Neural progenitor cell (in vitro differentiated cells): ENCODE measurements around the gene PES1. TPM values are rescaled to one million over a fixed set of nuclear protein-coding genes. Genes with fewer than 3 reads are reported as not detected.

Source experiments
- DNase-seq: peaks from one replicate; pipeline ENCODE4 v3.0.0-alpha.2; 2016; ENCODE audit warnings: low spot score
- H2AFZ ChIP-seq: fragments of 200-600 bp; sonication (generic); replicated peaks from 2 replicates; pipeline ENCODE4 v1.6.1; 2016; ENCODE audit warnings: antibody characterized with exemption
- H3F3A ChIP-seq: fragments of 200-600 bp; sonication (generic); 2 replicates; pipeline ENCODE4 v1.6.1; 2016; ENCODE audit warnings: antibody characterized with exemption, low read depth
- H3K27ac ChIP-seq: fragments of 200-600 bp; sonication (generic); 2 replicates; pipeline ENCODE4 v1.5.1; 2016; ENCODE audit warnings: mild to moderate bottlenecking
- H3K27me3 ChIP-seq: fragments of 200-600 bp; sonication (generic); 2 replicates; pipeline ENCODE4 v1.6.1; 2016; ENCODE audit warnings: mild to moderate bottlenecking, moderate library complexity
- H3K36me3 ChIP-seq: fragments of 200-600 bp; sonication (generic); 2 replicates; pipeline ENCODE4 v1.5.1; 2016
- H3K4me1 ChIP-seq: fragments of 200-600 bp; sonication (generic); 2 replicates; pipeline ENCODE4 v1.6.1; 2016; ENCODE audit warnings: mixed run types
- H3K4me2 ChIP-seq: fragments of 200-600 bp; sonication (generic); 2 replicates; pipeline ENCODE4 v1.6.1; 2016
- H3K4me3 ChIP-seq: fragments of 200-600 bp; sonication (generic); 2 replicates; pipeline ENCODE4 v1.5.1; 2016
- H3K79me2 ChIP-seq: fragments of 200-600 bp; sonication (generic); 2 replicates; pipeline ENCODE4 v1.6.1; 2016; ENCODE audit warnings: low read depth
- H3K9ac ChIP-seq: fragments of 200-600 bp; sonication (generic); 2 replicates; pipeline ENCODE4 v1.6.1; 2016
- H3K9me3 ChIP-seq: fragments of 200-600 bp; sonication (generic); 2 replicates; pipeline ENCODE4 v1.5.1; 2016; ENCODE audit warnings: low read depth
- H4K20me1 ChIP-seq: fragments of 200-600 bp; sonication (generic); 2 replicates; pipeline ENCODE4 v1.6.1; 2016; ENCODE audit warnings: low read depth
- H3K27ac Mint-ChIP-seq: 3 replicates; pipeline ENCODE4 v1.8.0; 2021; ENCODE audit warnings: mixed read lengths
- H3K27me3 Mint-ChIP-seq: 2 replicates; pipeline ENCODE4 v1.8.0; 2022; ENCODE audit warnings: low read depth, mild to moderate bottlenecking, inconsistent platforms, moderate library complexity, mixed read lengths; ENCODE audit not compliant: insufficient read depth
- H3K36me3 Mint-ChIP-seq: 3 replicates; pipeline ENCODE4 v1.8.0; 2021; ENCODE audit warnings: mixed read lengths
- H3K4me1 Mint-ChIP-seq: 3 replicates; pipeline ENCODE4 v1.8.0; 2021; ENCODE audit warnings: mixed read lengths
- H3K4me3 Mint-ChIP-seq: 3 replicates; pipeline ENCODE4 v1.8.0; 2021; ENCODE audit warnings: mild to moderate bottlenecking, moderate library complexity, mixed read lengths
- H3K9me3 Mint-ChIP-seq: 3 replicates; pipeline ENCODE4 v1.8.0; 2020; ENCODE audit warnings: mixed read lengths
- EZH2 ChIP-seq: fragments of 200-600 bp; sonication (generic); IDR thresholded peaks from 2 replicates; pipeline ENCODE4 v1.6.1; 2017; ENCODE audit warnings: antibody characterized with exemption, mild to moderate bottlenecking, moderate library complexity
- EZH2phosphoT487 ChIP-seq: fragments of 200-600 bp; sonication (generic); IDR thresholded peaks from 2 replicates; pipeline ENCODE4 v1.6.1; 2017; ENCODE audit warnings: antibody characterized with exemption
- total RNA-seq: library from RNA; depleted of rRNA; stranded (reverse); fragments of >200 nt; gene quantifications from 2 replicates; pipeline ENCODE4 v1.2.3, GENCODE V29; 2015; ENCODE audit warnings: low replicate concordance
- TF ChIP-seq, protein P1 (sequence below): fragments of 200-600 bp; sonication (generic); IDR thresholded peaks from 2 replicates; pipeline ENCODE4 v1.5.1; 2017; ENCODE audit warnings: antibody characterized with exemption, mild to moderate bottlenecking

PES1 gene
- total RNA-seq, 1 donor from 2014 or later, result 30.2 TPM

DNA sequence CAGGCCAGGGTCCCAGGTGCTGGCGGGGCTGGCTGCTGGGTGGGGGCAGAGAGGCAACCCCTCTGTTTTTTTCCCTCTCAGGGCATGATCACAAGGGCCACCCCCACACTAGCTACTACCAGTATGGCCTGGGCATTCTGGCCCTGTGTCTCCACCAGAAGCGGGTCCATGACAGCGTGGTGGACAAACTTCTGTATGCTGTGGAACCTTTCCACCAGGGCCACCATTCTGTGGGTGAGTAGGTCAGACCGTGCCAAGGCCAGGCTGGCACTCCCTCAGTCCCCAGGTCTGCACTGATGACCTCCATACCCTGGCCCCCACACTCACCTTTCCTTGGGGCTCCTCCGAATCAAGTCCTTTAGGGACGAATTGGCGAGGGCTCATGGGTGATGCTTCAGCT lies 22.6 kb upstream of the PES1 start:
- Mint-ChIP-seq H3K27me3 (peaks cover 5% of the 10 kb centered on the region), H3K27ac (no peak overlapping the region), H3K4me3 (no peak overlapping the region), H3K36me3 (peaks cover 26% of the 10 kb centered on the region), H3K9me3 (no peaks in the 10 kb centered on the region), H3K4me1 (peaks cover 8% of the 10 kb centered on the region)
- Histone ChIP-seq H3F3A (no peaks in the 10 kb centered on the region), H4K20me1 (no peaks in the 10 kb centered on the region), H3K4me2 (no peak overlapping the region), H2AFZ (no peak overlapping the region), H3K4me3 (no peak overlapping the region), H3K4me1 (peaks cover 2% of the 10 kb centered on the region), H3K36me3 (peaks cover under 1% of the 10 kb centered on the region), H3K9ac (no peak overlapping the region), H3K79me2 (peaks cover 6% of the 10 kb centered on the region), H3K27ac (no peak overlapping the region), H3K27me3 (no peaks in the 10 kb centered on the region), H3K9me3 (no peaks in the 10 kb centered on the region)
- no peak for DNase-seq
- TF ChIP-seq, protein P1, sequence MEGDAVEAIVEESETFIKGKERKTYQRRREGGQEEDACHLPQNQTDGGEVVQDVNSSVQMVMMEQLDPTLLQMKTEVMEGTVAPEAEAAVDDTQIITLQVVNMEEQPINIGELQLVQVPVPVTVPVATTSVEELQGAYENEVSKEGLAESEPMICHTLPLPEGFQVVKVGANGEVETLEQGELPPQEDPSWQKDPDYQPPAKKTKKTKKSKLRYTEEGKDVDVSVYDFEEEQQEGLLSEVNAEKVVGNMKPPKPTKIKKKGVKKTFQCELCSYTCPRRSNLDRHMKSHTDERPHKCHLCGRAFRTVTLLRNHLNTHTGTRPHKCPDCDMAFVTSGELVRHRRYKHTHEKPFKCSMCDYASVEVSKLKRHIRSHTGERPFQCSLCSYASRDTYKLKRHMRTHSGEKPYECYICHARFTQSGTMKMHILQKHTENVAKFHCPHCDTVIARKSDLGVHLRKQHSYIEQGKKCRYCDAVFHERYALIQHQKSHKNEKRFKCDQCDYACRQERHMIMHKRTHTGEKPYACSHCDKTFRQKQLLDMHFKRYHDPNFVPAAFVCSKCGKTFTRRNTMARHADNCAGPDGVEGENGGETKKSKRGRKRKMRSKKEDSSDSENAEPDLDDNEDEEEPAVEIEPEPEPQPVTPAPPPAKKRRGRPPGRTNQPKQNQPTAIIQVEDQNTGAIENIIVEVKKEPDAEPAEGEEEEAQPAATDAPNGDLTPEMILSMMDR, result no peak
- TF ChIP-seq EZH2phosphoT487 (no peak), EZH2 (no peak)

DNA sequence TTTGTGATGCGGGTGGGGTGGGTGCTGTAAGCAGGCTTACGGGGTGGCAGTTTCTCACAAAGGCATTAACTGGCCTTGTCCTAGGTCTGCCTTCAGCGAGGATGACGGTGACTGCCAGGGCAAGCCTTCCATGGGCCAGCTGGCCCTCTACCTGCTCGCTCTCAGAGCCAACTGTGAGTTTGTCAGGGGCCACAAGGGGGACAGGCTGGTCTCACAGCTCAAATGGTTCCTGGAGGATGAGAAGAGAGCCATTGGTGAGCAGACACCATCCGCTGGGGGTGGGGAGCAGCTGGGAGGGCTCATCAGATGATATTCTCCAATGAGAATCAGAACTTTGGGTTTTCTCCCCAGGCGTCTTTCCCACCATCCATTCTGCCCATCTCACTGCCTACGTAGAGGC lies 21.1 kb upstream of the PES1 start:
- Mint-ChIP-seq H3K27ac (no peak overlapping the region), H3K4me1 (peaks cover 23% of the 10 kb centered on the region), H3K36me3 (peaks cover 26% of the 10 kb centered on the region), H3K4me3 (no peak overlapping the region), H3K27me3 (peaks cover 8% of the 10 kb centered on the region), H3K9me3 (no peaks in the 10 kb centered on the region)
- H3K4me3 ChIP-seq, result no peak overlapping the region
- H3K4me1 ChIP-seq, result peaks cover 17% of the 10 kb centered on the region
- H3K27me3 ChIP-seq, result no peaks in the 10 kb centered on the region
- peaks cover 2% of the 10 kb centered on the region for H3F3A ChIP-seq
- no peaks in the 10 kb centered on the region for H4K20me1 ChIP-seq
- no peak for DNase-seq
- no peaks in the 10 kb centered on the region for H3K9me3 ChIP-seq
- H3K36me3 ChIP-seq, result no peaks in the 10 kb centered on the region
- TF ChIP-seq EZH2phosphoT487 (no peak), EZH2 (no peak)
- TF ChIP-seq, protein P1, result no peak
- H3K9ac ChIP-seq, result no peak overlapping the region
- H3K27ac ChIP-seq, result no peak overlapping the region
- no peak overlapping the region for H2AFZ ChIP-seq
- H3K4me2 ChIP-seq, result no peak overlapping the region
- peaks cover 20% of the 10 kb centered on the region for H3K79me2 ChIP-seq

DNA sequence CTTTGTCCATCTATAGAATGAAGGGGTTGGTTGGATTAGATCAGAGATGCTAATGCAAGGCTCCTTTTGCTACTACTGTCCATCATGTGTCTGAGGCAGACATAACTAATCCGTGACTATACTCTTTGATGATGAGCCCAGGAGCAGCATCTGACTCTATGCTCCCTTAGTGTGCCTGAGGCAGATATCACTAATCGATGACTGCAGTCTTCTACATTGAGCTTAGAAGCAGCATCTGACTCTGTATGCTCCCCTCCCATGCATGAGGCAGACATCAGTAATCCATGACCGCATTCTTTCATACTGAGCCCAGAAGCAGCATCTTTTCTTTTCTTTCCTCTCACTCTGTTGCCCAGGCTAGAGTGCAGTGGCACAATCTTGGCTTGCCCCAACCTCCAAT lies 19.5 kb upstream of the PES1 start:
- Mint-ChIP-seq H3K4me3 (no peak overlapping the region), H3K36me3 (peaks cover 21% of the 10 kb centered on the region), H3K27ac (peak overlapping the region; percentile 83), H3K4me1 (peaks cover 37% of the 10 kb centered on the region), H3K9me3 (no peaks in the 10 kb centered on the region), H3K27me3 (peaks cover 10% of the 10 kb centered on the region)
- no peaks in the 10 kb centered on the region for H3K9me3 ChIP-seq
- TF ChIP-seq, protein P1, result no peak
- no peak for TF ChIP-seq EZH2phosphoT487
- no peak for TF ChIP-seq EZH2
- H3K27ac ChIP-seq, result no peak overlapping the region
- no peak overlapping the region for H3K4me2 ChIP-seq
- no peaks in the 10 kb centered on the region for H4K20me1 ChIP-seq
- no peak overlapping the region for H3K4me3 ChIP-seq
- H3F3A ChIP-seq, result peaks cover 17% of the 10 kb centered on the region
- no peak overlapping the region for H3K9ac ChIP-seq
- H3K36me3 ChIP-seq, result no peaks in the 10 kb centered on the region
- peaks cover 21% of the 10 kb centered on the region for H3K4me1 ChIP-seq
- no peak for DNase-seq
- H3K79me2 ChIP-seq, result peaks cover 24% of the 10 kb centered on the region
- no peak overlapping the region for H2AFZ ChIP-seq
- H3K27me3 ChIP-seq, result no peaks in the 10 kb centered on the region
